Stimulated activated CD4-positive, alpha-beta T cell treated with anti-CD3 and anti-CD28 coated beads, Interleukin-4, amount 100 ng/mL, for 48 hours (primary cell): ENCODE data around the gene ACTR1B.
A peak's percentile ranks its signal among the peaks of the same experiment; 100 is the strongest.
"Not testable (repeated sequence)": the region's sequence is repeated elsewhere in the genome, so short reads cannot be mapped to it uniquely, and the experiment has no call there.

Experiments used
- DNase-seq, 2 donors: peaks; one replicate each; pipeline ENCODE4 v3.0.0-alpha.2; 2020; ENCODE audit warnings: low read depth in 2 of 2

ACTR1B gene

GRCh38 chr2:97663962-97664635, at the start of gene ACTR1B:
TSS of gene ACTR1B (minus strand) at chr2:97664044. CDS start at chr2:97663890, 154 bp downstream.
- peak; percentile 96 to 97 for DNase-seq

- peak in 1 of 2 donors; percentile 28 for DNase-seq
Observed at GRCh38 chr2:97712693-97713295, 49.0 kb upstream of the ACTR1B start.

- not testable (repeated sequence) for DNase-seq
Observed at GRCh38 chr2:97712175-97712574, 48.3 kb upstream of the ACTR1B start.

- no peak for DNase-seq
Observed at GRCh38 chr2:97711394-97711711, 47.5 kb upstream of the ACTR1B start.

GRCh38 chr2:97708608-97709007, 44.8 kb upstream of the ACTR1B start:
- DNase-seq, result no peak

DNA sequence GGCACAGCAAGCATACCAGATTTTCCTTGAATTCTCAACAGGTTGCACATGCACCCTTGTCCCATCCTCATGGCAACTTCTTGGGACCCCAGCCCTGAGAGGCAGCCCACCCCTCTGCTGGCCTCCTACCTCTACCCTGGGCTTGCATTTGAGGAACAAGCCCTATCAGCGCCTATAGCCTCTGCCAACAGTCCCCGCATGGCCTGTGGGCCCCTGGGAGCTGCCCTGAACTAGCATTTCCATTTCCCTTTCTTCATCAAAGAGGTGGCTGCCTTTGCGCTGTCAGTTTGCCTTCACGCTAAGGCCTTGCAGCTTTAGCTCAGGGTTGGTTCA, 44.2 kb upstream of the ACTR1B start:
- DNase-seq, result no peak

DNA sequence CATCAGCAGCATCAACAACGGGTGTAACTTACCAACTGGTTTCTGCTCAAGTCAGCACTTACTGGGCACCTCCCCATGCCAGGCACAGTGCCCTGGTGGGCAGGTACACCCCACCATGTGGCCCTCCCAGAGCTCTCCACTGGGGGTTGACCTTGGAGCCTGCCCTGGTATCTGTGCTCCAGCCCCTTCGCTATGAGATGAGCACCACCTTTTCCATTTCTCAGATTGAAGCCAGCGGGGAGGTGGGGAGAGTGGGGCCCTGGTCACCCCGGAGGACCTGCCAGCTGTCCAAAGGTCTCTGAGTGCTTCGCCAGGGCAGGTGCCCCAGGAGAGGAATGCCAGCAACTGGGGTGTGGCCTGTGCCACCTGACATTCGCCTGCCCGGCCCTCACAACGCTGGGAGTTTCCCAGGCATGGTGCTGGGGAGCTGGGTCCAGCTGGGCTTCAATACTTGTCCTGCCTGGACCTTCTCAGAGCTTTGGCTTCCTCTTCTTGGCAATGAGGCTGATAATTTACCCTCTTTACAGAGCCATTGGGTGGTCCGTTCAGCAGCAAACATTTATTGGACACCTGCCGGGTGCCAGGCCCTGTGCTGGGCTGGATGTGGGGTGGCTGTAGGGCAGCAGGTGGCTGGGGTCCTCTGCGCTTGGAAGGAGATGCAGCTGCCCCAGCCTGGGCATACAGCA, 43.7 kb upstream of the ACTR1B start:
- DNase-seq, result no peak

DNA sequence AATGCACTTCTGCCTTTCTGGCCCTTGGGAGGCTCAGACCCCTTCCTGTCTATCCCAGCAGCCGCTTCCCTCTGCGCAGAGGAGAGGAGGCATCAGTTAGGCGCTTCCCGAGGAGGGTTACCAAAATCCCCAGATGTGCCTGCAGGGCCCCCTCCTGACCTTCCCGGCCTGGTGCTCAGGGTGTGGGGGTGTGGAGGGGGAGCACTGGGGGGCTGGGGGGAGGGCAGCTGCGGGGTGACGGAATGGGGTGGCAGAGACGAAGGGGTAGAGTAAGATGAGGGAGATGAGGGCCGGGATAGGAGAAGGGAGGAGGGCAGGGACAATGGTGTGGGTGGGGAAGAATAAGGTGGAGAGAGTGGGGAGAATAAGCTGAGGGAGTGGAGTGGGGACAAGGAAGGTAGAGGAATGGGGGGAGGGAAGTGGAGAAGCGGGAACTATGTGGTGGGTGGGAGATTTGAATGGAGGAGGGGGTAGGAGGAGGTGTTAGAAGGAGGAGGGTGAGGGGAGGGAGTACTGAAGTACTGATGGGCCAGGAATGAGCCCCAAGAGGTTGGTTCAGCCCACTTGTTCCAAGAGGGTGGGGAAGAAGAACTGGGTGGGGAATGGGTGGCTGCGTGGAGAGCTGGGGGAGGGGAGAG, 43.0 kb upstream of the ACTR1B start:
- no peak for DNase-seq

DNA sequence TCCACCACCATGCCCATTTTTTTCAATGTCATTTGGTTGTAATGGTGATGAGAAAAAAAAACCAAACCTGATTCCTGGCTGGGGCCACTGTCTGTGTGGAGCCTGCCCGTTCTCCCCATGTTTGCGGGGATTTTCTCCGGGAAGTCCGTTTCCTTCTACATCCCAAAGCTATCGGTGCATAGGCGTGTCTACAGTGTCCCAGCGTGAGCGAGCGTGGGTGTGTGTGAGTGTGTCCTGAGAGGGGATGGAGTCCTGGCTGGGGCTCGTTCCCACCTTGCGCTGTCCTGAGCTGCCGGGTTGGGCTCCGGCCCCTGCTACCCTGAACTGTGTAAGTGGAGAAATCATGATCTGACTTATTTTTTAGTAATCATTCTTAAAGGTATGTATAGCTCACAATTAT, 42.3 kb upstream of the ACTR1B start:
- DNase-seq, result no peak

- no peak for DNase-seq
Observed at GRCh38 chr2:97704989-97705388, 41.1 kb upstream of the ACTR1B start.

DNA sequence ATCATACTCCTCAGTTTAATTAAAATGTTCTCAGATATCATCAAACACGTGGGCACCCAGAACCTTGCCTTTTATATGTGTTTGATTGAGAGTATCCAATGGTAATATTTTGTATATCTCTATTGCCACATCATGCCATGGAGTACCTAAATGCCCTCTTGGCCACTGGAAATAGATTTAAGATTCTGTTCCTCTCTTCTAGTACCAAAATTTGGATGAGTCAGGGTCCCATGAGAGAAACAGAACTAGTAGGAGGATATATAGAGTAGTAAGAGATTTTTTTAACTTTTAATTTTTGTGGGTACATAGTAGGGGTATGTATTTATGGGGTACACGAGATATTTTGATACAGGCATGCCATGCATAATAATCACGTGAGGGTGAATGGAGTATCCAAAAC, 39.9 kb upstream of the ACTR1B start:
- DNase-seq, result no peak

GRCh38 chr2:97702731-97703470, 39.1 kb upstream of the ACTR1B start:
- no peak for DNase-seq

GRCh38 chr2:97701851-97702465, 38.1 kb upstream of the ACTR1B start:
- no peak for DNase-seq

DNA sequence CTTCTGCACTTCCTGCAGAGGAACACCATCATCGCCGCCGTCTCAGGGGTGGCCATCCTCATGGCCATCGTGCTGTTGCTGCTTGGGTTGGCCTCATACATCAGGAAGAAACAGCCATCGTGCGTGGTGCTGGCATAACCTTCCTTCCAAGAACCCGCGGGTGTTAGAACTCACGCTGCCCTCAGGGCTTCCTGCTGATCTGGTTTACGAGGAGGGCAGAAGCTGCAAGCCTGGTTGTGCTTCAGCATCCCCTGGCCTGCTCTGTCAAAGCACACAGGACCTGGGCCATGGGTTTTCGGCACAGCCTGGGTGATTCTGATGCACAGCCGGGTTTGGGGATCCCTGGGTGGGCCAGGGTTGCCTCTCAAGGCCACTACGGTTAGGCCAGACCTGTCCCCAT, 37.3 kb upstream of the ACTR1B start:
- DNase-seq, result no peak

- DNase-seq, result peak in 1 of 2 donors; percentile 65
Observed at GRCh38 chr2:97699765-97700444, 36.1 kb upstream of the ACTR1B start.

GRCh38 chr2:97698530-97698929, 34.7 kb upstream of the ACTR1B start:
- DNase-seq, result no peak

GRCh38 chr2:97697252-97698235, 33.7 kb upstream of the ACTR1B start:
- peak; percentile 89 to 97 for DNase-seq

DNA sequence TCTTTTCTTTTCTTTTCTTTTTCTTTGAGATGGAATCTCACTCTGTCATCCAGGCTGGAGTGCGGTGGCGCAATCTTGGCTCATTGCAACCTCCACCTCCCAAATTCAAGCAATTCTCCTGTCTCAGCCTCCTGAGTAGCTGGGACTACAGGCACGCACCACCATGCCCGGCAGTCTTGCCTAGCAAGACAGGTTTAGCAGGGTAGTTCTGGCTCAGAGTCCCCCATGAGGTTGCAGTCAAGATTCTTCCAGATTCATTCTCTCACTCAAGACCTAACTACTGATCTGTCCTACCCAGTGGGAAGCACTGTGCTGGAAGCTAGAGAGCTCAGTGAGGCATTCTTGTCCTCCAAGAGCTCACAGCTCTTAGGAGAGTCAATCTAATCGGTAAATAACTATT, 31.9 kb upstream of the ACTR1B start:
- DNase-seq, result no peak

DNA sequence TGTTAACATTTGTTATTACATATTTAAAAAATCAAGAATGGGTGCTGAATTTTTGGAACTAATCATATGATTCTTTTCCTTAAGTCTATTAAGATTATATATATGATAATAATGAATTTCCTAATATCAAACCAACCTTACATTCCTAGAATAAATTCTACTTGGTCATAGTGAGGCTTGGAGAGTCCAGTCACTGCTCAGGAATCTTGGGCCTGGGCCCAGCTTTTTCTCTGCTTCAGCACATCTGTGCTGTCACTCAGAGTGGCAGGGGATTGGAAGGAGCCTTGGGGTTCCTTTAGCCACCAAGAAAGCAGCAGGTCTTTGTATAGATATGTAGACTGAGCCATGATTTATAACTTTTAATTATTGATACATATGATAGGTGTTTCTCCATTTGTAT, 29.6 kb upstream of the ACTR1B start:
- no peak for DNase-seq

GRCh38 chr2:97691166-97691565, 27.3 kb upstream of the ACTR1B start:
- no peak for DNase-seq
